Transverse colon (tissue), 4 donors: Measurements from ENCODE around the gene SSB. TPM values are rescaled to one million over a fixed set of nuclear protein-coding genes. Genes with fewer than 3 reads are reported as not detected.

Experiments used
- DNase-seq: peaks from one replicate; pipeline ENCODE4 v3.0.0-alpha.2; 2019
- H3K27ac ChIP-seq, 4 donors: fragments of 200-600 bp; sonication (generic); 2 replicates each; pipeline ENCODE4 v1.5.1; 2016 to 2018; ENCODE audit warnings: inconsistent platforms in 4 of 4
- H3K27me3 ChIP-seq: fragments of 200-600 bp; sonication (generic); 2 replicates; pipeline ENCODE4 v1.5.1; 2017; ENCODE audit warnings: inconsistent platforms
- H3K36me3 ChIP-seq, 4 donors: fragments of 200-600 bp; sonication (generic); 2 replicates each; pipeline ENCODE4 v1.5.1; 2017 to 2019; ENCODE audit warnings: inconsistent platforms in 4 of 4
- H3K4me1 ChIP-seq, 4 donors: fragments of 200-600 bp; sonication (generic); 2 replicates each; pipeline ENCODE4 v1.5.1; 2017 to 2020; ENCODE audit warnings: inconsistent platforms in 4 of 4
- H3K4me3 ChIP-seq, 4 donors: fragments of 200-600 bp; sonication (generic); 1 replicate in 1 of 4; 2 replicates in 3 of 4; pipeline versions ENCODE4 v1.5.1 to v1.6.1; 2017 to 2019; ENCODE audit warnings: inconsistent platforms in 4 of 4
- H3K9me3 ChIP-seq, 2 donors: fragments of 200-600 bp; sonication (generic); 2 replicates each; pipeline ENCODE4 v1.5.1; 2017 to 2019; ENCODE audit warnings: inconsistent platforms in 2 of 2
- EP300 ChIP-seq: sonication (generic); formaldehyde crosslinking; IDR thresholded peaks from one replicate; pipeline ENCODE4 v1.6.1; 2017; ENCODE audit warnings: antibody characterized with exemption, low read depth
- POLR2A ChIP-seq: fragments of 450-650 bp; IDR thresholded peaks from one replicate; pipeline ENCODE4 v1.6.1; 2016; ENCODE audit warnings: antibody characterized with exemption, mild to moderate bottlenecking, moderate library complexity
- POLR2AphosphoS5 ChIP-seq, 3 donors: sonication (generic); formaldehyde crosslinking; IDR thresholded peaks; one replicate each; pipeline ENCODE4 v1.6.1; 2016; ENCODE audit warnings: antibody characterized with exemption in 3 of 3
- WGBS, 2 donors: methylation state at CpG; one replicate each; pipeline ENCODE4 v1.1.5; 2018; ENCODE audit warnings: low coverage in 1 of 2; 5-methylcytosine and 5-hydroxymethylcytosine counted together
- in situ Hi-C, 4 donors: fragments of 200-750 bp; cut with MboI; loops; one replicate each; pipeline versions ENCODE4 v1.15.0 to v1.15.1; 2017; ENCODE audit warnings: low sequenced_read_pairs in 3 of 4, low pct_ligation_motif_present in 1 of 4, low pct_unique_long_range_greater_than_20kb in 1 of 4
- intact Hi-C: fragments of 100-400 bp; cut with DNase I; formaldehyde crosslinking; loops from one replicate; pipeline ENCODE4 v1.15.1; 2023; ENCODE audit warnings: low total_unique reads
- total RNA-seq, 4 donors: library from RNA; depleted of rRNA; stranded (reverse); fragments of >200 nt; gene quantifications; one replicate each; pipeline ENCODE4 v1.1.0, GENCODE V29; 2016
- TF ChIP-seq, protein P1 (sequence below), 5 experiments: fragments of 200-600 bp in 3 of 5; fragments of 450-650 bp in 2 of 5; sonication (generic) in 3 of 5; IDR thresholded peaks; 1 replicate in 2 of 5; 2 replicates in 3 of 5; pipeline ENCODE4 v1.5.1; 2016 to 2017; ENCODE audit warnings: antibody characterized with exemption in 5 of 5, inconsistent platforms in 3 of 5, mild to moderate bottlenecking in 2 of 5, moderate library complexity in 1 of 5

SSB gene
- total RNA-seq, 4 donors from 2014 or later: 28.3 to 55.3 (median 30.3) TPM

DNA sequence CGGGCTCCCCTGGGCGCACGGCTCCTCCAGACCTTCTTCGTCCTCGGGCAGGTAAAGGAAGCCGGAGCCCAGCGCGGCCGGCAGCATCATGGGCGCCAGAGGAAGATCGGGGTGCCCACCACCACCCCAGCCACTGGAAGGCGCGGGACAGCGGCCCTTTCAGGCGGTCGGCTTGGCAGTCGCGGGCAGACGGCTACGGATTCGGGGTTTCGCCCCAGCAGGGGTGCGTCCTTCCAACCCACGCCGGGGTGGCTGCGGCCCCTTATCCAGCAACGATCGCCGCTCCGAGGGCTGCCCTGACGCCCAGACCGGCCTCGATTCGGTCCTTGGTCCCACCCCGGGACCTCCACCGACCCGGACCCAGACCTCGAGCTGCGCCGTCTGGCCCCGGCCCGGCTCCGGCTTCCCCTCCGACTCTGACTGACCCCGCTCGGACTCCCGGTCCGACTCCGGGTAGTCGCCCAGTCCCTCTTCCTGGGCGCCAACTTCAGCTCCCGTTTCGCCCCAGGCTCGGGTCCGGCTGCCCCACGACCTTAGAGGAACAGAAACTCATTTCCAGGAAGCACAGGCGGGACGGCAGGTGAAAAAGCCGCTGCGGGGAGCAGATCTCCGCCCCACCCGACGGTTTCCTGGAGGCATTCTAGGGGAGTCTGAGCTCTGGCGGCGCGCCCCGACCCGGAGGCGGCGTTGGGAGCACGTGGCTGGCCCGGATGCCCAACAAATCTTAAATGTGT is 30.2 kb upstream of the SSB start:
- Histone ChIP-seq H3K4me3 (peak overlapping the region in 3 of 4 donors; percentile 26 to 44 (median 30)), H3K27ac (no peak overlapping the region), H3K9me3 (no peaks in the 10 kb centered on the region), H3K4me1 (peaks cover 0 to 5% (median 1%) of the 10 kb centered on the region in 4 donors), H3K27me3 (peaks cover 19% of the 10 kb centered on the region), H3K36me3 (no peaks in the 10 kb centered on the region)
- intact Hi-C loops (no loop called here), in situ Hi-C loops (no loop called here)
- DNase-seq: peak; percentile 12
- WGBS, 2 donors: 78% methylated on average over 71 of the region's 72 CpGs; no CpG with 5 or more reads in 1 of the 2 donors
- no peak for TF ChIP-seq POLR2AphosphoS5 (IDR thresholded peaks at IDR 0.05)

- Histone ChIP-seq H3K36me3 (no peaks in the 10 kb centered on the region), H3K9me3 (no peaks in the 10 kb centered on the region), H3K4me3 (no peak overlapping the region), H3K27ac (no peak overlapping the region), H3K27me3 (peaks cover 19% of the 10 kb centered on the region), H3K4me1 (peaks cover 0 to 5% (median 1%) of the 10 kb centered on the region in 4 donors)
- no peak for DNase-seq
- no peak for TF ChIP-seq POLR2AphosphoS5 (IDR thresholded peaks at IDR 0.05)
- no peak for TF ChIP-seq POLR2A
- no peak for TF ChIP-seq EP300
- TF ChIP-seq, protein P1, sequence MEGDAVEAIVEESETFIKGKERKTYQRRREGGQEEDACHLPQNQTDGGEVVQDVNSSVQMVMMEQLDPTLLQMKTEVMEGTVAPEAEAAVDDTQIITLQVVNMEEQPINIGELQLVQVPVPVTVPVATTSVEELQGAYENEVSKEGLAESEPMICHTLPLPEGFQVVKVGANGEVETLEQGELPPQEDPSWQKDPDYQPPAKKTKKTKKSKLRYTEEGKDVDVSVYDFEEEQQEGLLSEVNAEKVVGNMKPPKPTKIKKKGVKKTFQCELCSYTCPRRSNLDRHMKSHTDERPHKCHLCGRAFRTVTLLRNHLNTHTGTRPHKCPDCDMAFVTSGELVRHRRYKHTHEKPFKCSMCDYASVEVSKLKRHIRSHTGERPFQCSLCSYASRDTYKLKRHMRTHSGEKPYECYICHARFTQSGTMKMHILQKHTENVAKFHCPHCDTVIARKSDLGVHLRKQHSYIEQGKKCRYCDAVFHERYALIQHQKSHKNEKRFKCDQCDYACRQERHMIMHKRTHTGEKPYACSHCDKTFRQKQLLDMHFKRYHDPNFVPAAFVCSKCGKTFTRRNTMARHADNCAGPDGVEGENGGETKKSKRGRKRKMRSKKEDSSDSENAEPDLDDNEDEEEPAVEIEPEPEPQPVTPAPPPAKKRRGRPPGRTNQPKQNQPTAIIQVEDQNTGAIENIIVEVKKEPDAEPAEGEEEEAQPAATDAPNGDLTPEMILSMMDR (IDR thresholded peaks at IDR 0.05): no peak
- in situ Hi-C loops (no loop called here), intact Hi-C loops (no loop called here)
- WGBS, 2 donors: 64 to 77% methylated on average over 4 to 5 of the region's 5 CpGs
Observed at GRCh38 chr2:169771021-169771420, 27.6 kb upstream of the SSB start.

GRCh38 chr2:169771612-169772011 is 27.1 kb upstream of the SSB start:
- no peak overlapping the region for H3K4me3 ChIP-seq
- H3K27me3 ChIP-seq: peaks cover 19% of the 10 kb centered on the region
- no peak for DNase-seq
- TF ChIP-seq POLR2A: no peak
- TF ChIP-seq, protein P1 (IDR thresholded peaks at IDR 0.05): no peak
- no peak for TF ChIP-seq POLR2AphosphoS5 (IDR thresholded peaks at IDR 0.05)
- no peak for TF ChIP-seq EP300
- in situ Hi-C loops (no loop called here), intact Hi-C loops (no loop called here)
- peaks cover 0 to 5% (median 1%) of the 10 kb centered on the region in 4 donors for H3K4me1 ChIP-seq
- H3K36me3 ChIP-seq: no peaks in the 10 kb centered on the region
- WGBS, 2 donors: 88 to 100% methylated on average over 1 to 2 of the region's 2 CpGs
- no peak overlapping the region for H3K27ac ChIP-seq
- H3K9me3 ChIP-seq: no peaks in the 10 kb centered on the region

- Histone ChIP-seq H3K4me3 (no peak overlapping the region), H3K9me3 (no peaks in the 10 kb centered on the region), H3K27ac (no peak overlapping the region), H3K36me3 (no peaks in the 10 kb centered on the region), H3K4me1 (peaks cover 0 to 5% (median 0%) of the 10 kb centered on the region in 4 donors), H3K27me3 (peaks cover 19% of the 10 kb centered on the region)
- intact Hi-C loops (no loop called here), in situ Hi-C loops (no loop called here)
- no peak for DNase-seq
- TF ChIP-seq, protein P1 (IDR thresholded peaks at IDR 0.05): no peak
- TF ChIP-seq POLR2A: no peak
- no peak for TF ChIP-seq EP300
- TF ChIP-seq POLR2AphosphoS5 (IDR thresholded peaks at IDR 0.05): no peak
- 91 to 92% methylated on average over 2 of the region's 2 CpGs for WGBS, 2 donors
Observed at GRCh38 chr2:169772651-169773050, 26.0 kb upstream of the SSB start.
